Right renal cortex interstitium (tissue), 3 donors: ENCODE measurements around the gene NDE1. TPM values are rescaled to one million over a fixed set of nuclear protein-coding genes. Genes with fewer than 3 reads are reported as not detected.
A peak's percentile ranks its signal among the peaks of the same experiment; 100 is the strongest.
"Not testable (repeated sequence)": the region's sequence is repeated elsewhere in the genome, so short reads cannot be mapped to it uniquely, and the experiment has no call there.

Source experiments
- DNase-seq, 3 donors: peaks; one replicate each; pipeline ENCODE4 v3.0.0-alpha.2; 2013; ENCODE audit warnings: low read depth in 3 of 3, low spot score in 2 of 3
- polyA plus RNA-seq, 3 donors: library from polyadenylated mRNA; unstranded; fragments of 120-200 nt; gene quantifications; one replicate each; pipeline ENCODE4 v1.2.1, GENCODE V29; 2013; ENCODE audit not compliant: insufficient read length in 3 of 3

The NDE1 gene
- 10 to 100 TPM; 38.6 to 42.9 (median 41.7) TPM for polyA plus RNA-seq

DNA sequence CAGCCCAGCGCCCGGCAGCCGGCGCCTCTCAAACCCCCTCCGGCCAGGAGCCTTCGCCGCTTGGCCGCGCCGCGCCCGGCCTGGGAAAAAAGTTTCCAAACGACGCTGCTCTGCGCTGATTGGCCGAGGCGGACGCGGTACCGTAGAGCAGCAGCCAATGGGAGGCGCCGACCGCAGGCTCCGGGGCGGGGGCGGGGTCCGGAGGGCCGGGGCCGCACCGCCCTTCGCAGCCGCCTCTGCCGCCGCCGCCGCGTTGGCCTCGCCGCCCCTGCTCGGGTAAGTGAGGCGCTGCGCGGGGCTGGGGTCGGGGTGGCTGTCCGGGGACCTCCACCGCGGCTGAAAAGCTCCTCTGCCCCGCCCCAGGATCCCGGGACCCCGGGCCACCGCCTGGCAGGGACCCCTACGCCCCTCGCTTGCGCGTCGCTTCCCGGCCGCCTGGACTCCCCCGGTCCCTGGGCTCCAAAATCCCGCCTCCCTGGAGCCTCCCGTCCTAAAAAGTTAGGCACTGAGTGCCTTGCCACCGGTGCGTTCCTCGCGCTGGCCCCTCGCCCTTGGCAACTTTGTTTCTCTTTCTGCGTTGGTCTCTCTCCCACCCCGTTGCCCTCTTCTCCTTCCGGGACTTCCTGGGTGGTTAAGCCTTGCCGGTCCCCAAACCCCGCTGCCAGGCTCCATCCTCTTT, at the start of gene NDE1:
TSS of gene NDE1 (plus strand) at position 227 of the 679 bp plus-strand sequence. CDS start 14,534 bp downstream, outside the sequence.
- DNase-seq: peak in 1 of 3 donors; percentile 83

DNA sequence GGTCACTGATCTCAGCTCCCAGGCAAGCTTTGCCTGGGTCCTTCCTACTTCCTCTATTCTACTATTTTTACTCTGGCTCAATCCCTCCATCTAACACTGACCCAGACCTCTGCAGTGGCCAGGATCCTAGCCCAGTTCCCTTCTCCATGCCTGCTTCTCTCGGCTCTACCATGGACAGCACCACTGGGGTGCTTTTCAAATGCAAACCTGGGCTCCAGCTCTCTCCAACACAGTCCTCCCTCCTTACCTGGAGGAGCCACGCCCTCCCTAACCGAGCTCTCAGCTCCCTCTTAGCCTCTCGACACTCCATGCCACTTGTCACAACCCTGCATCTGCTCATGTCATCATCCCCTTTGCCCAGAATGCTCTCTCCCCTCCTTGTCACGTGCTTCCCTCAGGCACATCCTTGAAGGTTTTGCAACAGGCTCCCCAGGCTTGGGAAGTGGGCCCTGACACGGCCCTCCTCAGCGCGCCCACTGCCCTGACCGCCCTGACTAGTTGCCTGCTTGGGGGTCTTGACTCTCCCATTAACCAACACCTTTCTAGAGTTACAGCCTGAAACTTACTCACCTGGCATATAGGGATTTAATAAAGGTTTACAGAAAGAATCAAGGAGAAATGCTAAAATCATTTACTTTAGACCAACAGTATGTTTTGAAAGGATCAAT, 48.7 kb upstream of the NDE1 start:
- DNase-seq: no peak

DNA sequence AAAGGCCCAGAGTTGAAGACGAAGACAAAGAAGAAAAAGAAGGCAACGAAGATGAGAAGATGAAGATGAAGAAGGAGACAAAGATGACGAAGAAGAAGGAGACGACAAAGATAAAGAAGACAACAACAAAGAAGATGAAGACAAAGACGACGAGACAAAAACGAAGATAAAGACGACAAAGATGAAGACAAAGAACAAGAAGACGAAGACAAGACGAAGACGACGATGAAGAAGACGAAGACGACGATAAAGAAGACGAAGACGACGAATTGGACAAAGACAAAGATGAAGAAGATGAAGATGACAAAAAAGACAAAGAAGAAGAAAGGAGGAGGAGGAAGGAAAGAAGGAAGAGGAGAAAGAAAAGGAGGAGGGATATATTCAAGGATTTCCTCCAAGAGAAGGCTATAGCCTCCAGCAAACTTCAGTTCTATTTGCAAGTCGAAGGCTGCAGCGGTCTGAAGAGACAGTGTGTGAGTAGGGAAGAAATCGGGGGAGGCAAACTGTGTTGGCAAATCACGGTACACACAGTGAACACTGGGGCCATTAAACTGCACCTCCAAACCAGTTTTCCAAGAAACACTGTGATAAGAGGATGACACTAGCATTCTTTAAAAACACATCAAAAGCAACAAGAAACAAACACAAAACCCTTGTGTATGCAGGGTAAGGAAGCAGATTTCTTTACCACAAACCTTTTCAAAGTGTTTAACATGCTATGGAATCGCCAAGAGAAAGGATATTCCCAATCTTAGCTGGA, 47.6 kb upstream of the NDE1 start:
- no peak for DNase-seq

DNA sequence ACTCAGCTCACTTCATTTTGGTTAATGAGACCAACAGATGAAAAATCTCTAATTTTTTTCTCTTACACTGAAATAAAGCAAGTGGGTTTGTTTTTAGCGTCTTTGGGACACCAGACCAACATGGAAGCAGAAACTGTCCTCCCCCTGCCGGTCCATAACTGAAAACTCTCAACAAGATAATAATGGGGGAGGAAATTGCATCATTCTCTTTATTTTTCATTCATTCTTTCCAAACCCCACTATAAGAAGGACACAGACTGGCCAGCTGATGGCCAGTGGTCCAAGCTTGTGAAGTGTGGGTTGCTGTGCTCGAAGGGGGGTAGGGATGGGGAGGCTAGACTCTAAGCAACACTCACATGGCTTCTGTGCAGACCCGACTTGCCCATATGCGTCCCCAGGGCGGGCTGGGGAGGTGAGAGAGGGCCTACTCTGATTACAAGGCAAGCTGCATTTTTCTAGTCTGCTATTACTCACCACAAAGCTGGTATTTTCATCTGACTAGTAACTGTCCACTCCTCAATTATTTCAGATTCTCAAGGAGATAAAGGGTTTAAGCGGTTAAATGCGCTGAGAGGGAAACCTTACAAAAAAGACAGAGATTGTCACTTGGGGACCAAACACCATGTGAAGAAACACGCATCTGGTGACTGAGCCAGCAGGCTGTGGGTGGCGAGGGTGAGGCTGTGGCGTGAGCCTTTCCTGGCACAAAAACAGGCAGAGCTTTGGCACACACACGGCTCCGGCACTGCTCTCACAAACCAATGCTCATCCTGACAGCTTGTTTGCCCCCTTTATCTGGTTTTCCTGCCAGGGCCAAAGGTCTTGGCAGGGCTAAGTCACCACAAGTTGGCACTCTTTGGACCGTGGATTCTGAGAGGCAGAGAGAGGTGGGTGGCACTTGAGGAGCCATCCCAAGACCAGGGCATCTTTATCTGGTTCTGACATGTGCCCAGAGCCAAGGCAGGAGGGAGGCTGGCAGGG, 45.3 kb upstream of the NDE1 start:
- no peak for DNase-seq

- DNase-seq: no peak
Observed at GRCh38 chr16:15605839-15606517, 44.1 kb upstream of the NDE1 start.

DNA sequence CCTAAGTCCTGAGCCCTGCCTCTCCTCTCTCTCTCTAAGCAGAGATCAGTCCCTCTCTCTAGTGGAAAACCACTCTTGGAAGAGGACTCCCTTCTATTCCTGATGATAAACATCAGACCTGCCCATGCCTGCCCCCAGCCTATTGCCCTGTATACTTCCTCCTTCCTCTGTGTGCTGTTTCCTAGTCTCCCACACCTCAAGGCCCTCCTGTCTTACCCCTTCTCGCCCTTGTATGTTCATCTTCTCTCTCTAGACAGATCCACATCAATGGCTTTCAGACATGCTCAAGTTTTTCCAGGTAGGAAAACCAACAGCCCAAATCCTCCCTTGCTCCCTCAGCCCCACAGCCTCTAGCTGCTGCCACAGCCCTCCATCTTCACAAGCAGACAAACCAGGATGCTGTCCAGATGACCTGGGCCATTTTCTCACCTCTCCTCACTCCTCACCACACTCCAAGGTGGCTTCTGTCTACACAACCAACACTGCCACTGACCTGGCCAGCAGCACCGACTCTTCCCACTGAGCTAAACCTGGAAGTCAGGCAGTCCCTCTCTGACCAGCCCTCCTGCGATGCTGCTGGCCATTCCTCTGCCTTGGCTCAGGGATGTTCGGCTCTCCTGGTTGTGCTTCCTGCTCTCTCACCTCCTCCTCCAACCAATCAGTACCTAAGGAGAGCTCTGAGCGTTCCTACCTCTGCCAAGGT, 43.4 kb upstream of the NDE1 start:
- no peak for DNase-seq

DNA sequence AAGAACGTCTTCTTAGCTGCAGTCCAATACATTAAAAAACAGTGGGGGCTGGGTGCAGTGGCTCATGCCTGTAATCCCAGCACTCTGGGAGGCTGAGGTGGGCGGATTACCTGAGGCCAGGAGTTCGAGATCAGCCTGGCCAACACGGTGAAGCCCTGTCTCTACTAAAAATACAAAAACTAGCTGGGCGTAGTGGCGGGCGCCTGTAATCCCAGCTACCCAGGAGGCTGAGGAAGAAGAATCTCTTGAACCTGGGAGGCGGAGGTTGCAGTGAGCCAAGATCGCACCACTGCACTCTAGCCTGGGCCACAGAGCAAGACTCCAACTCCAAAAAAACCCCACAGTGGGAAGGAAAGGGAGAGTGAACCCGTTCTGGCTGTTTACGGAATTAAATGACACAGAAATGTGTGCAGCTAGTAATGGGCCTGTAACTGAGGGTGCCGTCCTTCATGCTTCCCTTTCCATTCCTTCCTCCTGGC, 42.8 kb upstream of the NDE1 start:
- DNase-seq: not testable (repeated sequence)

DNA sequence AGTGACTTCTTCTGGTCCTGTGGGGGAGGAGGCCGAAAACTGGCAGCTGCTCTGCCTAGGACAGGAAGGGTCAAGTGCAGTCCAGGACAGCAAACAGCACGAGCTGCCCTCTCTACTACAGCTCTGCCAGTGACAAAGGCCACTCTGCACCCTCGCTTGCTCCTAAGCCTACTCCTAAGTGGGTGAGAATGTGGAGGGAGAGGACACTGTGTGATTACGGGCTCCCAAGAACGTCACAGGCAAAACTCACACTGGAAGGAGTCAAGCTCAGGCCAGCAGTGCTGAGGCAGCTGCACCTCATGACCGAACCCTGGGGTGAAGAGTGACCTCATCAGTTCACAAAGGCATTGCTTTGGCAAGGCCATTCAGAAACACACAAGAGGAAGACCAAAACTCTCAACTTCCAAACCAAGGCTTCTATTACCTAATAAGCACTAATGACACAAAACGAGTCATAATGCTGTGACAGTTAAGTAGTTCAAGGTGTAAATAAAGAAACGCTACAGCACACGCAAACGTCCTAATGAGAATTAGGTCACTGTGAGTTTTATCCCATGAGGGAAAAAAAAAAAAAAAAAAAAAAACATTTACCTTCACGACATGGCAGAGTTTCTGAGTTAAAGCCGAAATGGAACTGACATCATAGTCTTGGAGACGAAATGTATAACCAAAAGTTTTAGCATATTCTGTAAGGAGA, 42.2 kb upstream of the NDE1 start:
- DNase-seq: no peak

DNA sequence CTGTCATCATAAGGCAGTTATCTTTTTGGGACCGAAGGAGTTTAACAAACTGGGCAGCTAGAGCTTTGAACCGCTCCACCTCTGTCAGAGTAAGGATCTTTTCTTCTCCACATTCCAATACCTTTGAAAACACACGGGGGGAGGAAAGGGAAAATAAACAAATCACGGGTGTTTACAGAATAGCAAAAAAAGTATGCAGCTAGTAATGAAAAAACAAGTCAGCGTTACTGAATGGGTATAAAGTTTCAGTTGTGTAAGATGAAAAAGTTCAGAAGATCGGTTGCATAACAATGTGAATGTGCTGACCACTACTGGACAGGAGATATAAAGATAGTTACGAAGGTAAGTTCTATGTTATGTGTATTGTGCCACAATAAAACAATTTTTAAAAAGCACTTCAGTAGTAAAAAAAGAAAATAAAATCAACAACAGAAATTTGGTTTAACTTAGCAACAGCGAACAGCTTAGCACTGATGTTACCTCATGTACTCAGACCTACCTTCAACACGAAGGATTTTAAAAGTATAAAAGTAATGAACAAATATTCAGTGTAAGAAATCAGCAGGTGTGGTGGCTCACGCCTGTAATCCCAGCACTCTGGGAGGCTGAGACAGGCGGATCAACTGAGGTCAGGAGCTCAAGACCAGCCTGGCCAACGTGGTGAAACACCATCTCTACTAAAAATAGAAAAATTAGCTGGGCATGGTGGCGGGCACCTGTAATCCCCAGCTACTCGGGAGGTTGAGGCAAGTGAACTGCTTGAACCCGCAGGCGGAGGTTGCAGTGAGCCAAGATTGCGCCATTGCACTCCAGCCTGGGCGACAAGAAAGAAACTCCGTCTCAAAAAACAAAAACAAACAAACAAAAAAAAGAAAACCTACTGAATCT, 41.4 kb upstream of the NDE1 start:
- DNase-seq: no peak

- no peak for DNase-seq
Observed at GRCh38 chr16:15609286-15609649, 40.8 kb upstream of the NDE1 start.

DNA sequence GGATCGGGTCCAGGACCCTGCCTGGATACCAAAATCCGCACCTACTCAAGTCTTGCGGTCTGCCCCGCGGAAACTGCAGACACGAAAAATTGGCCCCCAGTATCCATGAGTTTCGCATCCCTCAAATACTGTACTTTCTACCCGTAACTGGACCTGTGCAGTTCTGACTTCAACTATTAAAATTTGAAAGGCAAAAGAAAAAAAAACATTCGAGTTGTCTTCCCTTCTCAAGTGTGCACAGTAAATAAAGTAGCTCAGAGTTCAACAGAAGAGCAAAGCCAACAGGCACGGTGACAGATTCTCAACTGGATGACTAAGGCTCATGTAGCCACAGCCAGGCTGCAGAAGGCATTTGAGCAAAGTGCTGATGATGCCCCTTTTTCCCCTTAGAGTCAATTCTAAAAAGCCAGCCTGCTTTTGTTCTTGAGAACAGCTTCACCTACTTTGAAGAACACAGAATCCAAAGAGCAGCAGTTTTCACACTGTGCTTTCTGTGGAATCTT, 39.6 kb upstream of the NDE1 start:
- DNase-seq: no peak

- no peak for DNase-seq
Observed at GRCh38 chr16:15611610-15612009, 38.4 kb upstream of the NDE1 start.

DNA sequence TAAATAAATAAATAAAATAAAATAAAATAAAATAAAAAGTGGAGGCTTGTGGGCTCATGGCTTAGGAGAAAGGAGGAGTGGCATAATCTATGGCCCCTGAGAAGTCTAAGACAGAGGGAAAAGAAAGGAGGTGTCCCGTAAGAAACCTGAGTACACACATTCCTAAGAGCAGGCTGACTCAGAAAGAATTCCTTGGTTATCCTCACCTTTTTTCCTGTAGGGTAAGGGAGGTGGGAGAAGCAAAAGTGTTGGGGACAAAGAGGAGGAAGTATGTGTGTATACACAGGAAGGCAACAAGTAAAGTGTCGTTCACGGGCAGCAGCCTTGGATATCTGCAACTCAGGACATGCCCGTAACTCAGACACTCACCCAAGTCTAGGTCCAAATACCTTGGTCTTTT, 36.4 kb upstream of the NDE1 start:
- DNase-seq: no peak

DNA sequence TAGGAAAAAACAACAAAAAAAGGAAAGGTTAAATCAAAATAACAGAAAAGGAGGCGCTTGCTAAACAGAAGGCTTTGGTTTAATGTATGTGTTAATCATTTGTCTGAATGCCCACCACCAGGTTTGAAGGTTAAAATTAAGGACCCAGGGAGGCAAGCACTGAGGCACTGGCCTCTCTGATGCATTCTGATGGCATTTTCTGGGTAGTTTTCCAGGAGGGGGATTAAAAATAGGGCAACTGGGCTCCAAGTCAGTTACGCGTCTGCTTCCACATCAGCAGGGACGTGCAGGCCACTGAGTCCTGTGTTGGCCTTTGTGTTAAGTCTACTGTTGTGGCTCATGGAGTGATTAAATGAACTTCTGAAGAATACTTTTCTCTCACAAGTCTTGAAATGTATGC, 34.0 kb upstream of the NDE1 start:
- no peak for DNase-seq

DNA sequence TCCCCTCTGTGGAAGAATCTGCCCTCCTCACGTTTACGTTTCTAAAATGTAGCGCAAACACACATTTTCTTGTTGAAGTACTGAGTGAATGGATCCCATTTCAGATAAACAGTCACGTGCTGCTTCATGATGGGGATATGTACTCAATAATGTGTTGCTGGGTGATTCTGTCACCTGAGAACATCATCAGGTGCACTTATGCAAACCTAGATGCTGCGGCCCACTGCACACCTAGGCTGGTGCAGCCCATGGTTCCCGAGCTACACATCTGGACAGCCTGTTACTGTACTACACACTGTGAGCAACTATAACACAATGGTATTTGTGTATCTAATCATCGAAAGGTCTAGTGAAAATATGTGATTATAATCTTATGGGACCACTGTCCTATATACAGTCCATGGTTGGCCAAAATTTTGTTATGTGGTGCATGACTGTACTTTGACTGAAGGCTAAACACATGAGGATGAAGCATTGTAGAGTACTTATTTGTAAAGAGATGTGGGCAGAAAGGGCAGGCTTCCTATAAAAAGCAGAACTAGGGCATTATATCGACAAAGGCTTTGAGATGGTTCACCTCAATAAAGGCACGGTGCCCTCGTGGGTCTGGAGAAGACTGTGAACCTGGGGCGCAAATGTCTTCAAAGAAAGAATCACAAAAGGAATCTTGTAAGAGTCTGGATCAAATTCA, 33.4 kb upstream of the NDE1 start:
- no peak for DNase-seq

DNA sequence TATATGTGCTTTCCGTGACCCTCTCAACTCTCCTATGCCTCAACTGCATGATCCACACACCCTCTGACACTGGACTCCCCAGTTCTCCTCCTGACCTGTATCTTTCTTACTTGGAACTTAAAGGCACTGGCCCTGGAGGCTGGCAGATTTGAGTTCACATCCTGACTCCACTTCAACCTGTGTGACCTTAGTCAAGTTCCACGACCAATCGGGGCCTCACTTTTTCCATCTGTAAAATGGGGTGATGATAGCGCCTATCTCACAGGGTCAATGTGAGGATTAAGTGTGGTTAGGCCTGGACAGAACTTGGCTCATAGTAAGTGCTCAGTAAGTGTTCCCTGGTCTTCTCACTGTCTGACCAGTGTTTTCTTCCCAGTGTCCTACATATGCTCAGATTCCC, 32.1 kb upstream of the NDE1 start:
- DNase-seq: no peak

GRCh38 chr16:15618392-15618791, 31.7 kb upstream of the NDE1 start:
- DNase-seq: no peak
